OCI-LY7 (cell line): ENCODE measurements around the gene CORIN. TPM values are rescaled to one million over a fixed set of nuclear protein-coding genes. Genes with fewer than 3 reads are reported as not detected.

ENCODE experiments used
- BruUV-seq: library from RNA; stranded (reverse); fragments of 400-500 nt; replicated peaks from 2 replicates; lab custom pipeline; 2021; lab: Mats Ljungman, UMichigan
- CTCF ChIA-PET: fragments of 300-600 bp; sonication (Branson Sonifier 250); formaldehyde crosslinking; loops from one replicate; lab custom pipeline; 2022; ENCODE audit warnings: antibody characterized with exemption; ENCODE audit not compliant: unreplicated experiment; lab: Charles Lee
- POLR2A ChIA-PET: fragments of 300-600 bp; sonication (Branson Sonifier 250); formaldehyde crosslinking; loops from one replicate; lab custom pipeline; 2022; ENCODE audit warnings: antibody characterized with exemption; lab: Charles Lee
- DNase-seq: peaks from one replicate; pipeline ENCODE4 v3.0.0-alpha.2; 2015; ENCODE audit warnings: low spot score
- H2AFZ ChIP-seq: fragments of 200-600 bp; sonication (generic), shearing (Covaris generic); 2 replicates; pipeline ENCODE4 v1.6.1; 2014; ENCODE audit warnings: mild to moderate bottlenecking, antibody characterized with exemption, low read length, moderate library complexity
- H3K27ac ChIP-seq: fragments of 200-600 bp; sonication (generic); 2 replicates; pipeline ENCODE4 v1.5.1; 2014; ENCODE audit warnings: mixed run types, low read depth, mild to moderate bottlenecking, moderate library complexity, low read length, inconsistent platforms; ENCODE audit not compliant: poor library complexity, severe bottlenecking
- H3K36me3 ChIP-seq: fragments of 200-600 bp; sonication (generic); 2 replicates; pipeline ENCODE4 v1.6.1; 2014; ENCODE audit warnings: mild to moderate bottlenecking, antibody characterized with exemption, low read length, moderate library complexity, mixed read lengths; ENCODE audit not compliant: insufficient read depth
- H3K4me1 ChIP-seq: fragments of 200-600 bp; sonication (generic); 2 replicates; pipeline ENCODE4 v1.5.1; 2014; ENCODE audit warnings: mild to moderate bottlenecking, low read length; ENCODE audit not compliant: insufficient read depth, poor library complexity, severe bottlenecking
- H3K4me2 ChIP-seq: fragments of 200-600 bp; sonication (generic); 2 replicates; pipeline ENCODE4 v1.6.1; 2014; ENCODE audit warnings: mild to moderate bottlenecking, low read length
- H3K4me3 ChIP-seq: fragments of 200-600 bp; sonication (generic); 2 replicates; pipeline ENCODE4 v1.5.1; 2014; ENCODE audit warnings: mild to moderate bottlenecking, low read depth, low read length; ENCODE audit not compliant: poor library complexity, severe bottlenecking
- H3K79me2 ChIP-seq: fragments of 200-600 bp; sonication (generic); 2 replicates; pipeline ENCODE4 v1.6.1; 2016; ENCODE audit warnings: low read depth, mild to moderate bottlenecking, low read length, moderate library complexity, mixed read lengths; ENCODE audit not compliant: insufficient read depth
- H3K9me2 ChIP-seq: fragments of 200-600 bp; sonication (generic); 2 replicates; pipeline ENCODE4 v1.6.1; 2016; ENCODE audit warnings: mild to moderate bottlenecking, low read length, mixed read lengths; ENCODE audit not compliant: insufficient read depth
- H3K9me3 ChIP-seq: fragments of 200-600 bp; sonication (generic); 2 replicates; pipeline ENCODE4 v1.6.1; 2014; ENCODE audit warnings: mild to moderate bottlenecking, mixed run types, low read length, mixed read lengths
- H4K20me1 ChIP-seq: fragments of 200-600 bp; sonication (generic); 2 replicates; pipeline ENCODE4 v1.6.1; 2014; ENCODE audit warnings: mild to moderate bottlenecking, antibody characterized with exemption, low read length, moderate library complexity, mixed read lengths; ENCODE audit not compliant: insufficient read depth
- EZH2phosphoT487 ChIP-seq: fragments of 200-600 bp; sonication (generic); IDR thresholded peaks from 2 replicates; pipeline ENCODE4 v1.6.1; 2018; ENCODE audit warnings: low read depth, borderline replicate concordance, mild to moderate bottlenecking, mixed run types, antibody characterized with exemption, low read length, moderate library complexity, mixed read lengths
- intact Hi-C: fragments of 100-400 bp; cut with micrococcal nuclease; formaldehyde crosslinking; loops from one replicate; pipeline ENCODE4 v1.10.0; 2022; ENCODE audit not compliant: unreplicated experiment
- total RNA-seq, 2 experiments: library from RNA; depleted of rRNA in 1 of 2; stranded (reverse); fragments of >200 nt in 1 of 2; shearing (Covaris generic) in 1 of 2; gene quantifications; 2 replicates each; pipeline ENCODE4 v1.2.3, GENCODE V29; 2014 to 2022
- TF ChIP-seq, protein P1 (sequence below): fragments of 200-600 bp; sonication (generic); conservative IDR thresholded peaks from 2 replicates; pipeline ENCODE4 v1.5.1; 2014; ENCODE audit warnings: mild to moderate bottlenecking, antibody characterized with exemption, low read length, moderate library complexity, mixed read lengths

Gene CORIN
- total RNA-seq, 2 experiments from 2014 or later, result 0.40 TPM; not detected in 1

DNA sequence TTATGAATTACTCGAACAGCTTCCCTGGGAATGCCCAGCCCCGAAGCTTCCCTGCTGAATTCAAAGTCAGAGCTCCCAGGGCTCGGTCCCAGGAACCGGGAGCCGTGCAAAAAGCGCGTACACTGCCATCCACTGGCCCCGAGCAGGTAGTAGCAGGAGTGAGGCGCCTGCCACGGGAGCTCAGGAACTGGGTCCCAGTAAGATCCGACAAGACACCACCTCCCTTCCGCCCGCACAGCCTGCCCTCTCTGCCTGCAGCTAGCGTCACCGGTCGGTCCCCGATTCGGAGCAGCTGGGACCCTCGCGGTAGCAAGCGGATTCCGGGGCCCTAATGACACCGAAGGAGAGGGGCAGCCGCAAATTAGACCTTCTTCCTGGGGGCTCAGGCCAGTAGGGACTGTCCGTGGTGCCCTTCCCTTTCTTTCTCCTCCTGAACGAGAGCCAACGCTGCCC is 1.2 kb downstream of the CORIN start:
- TF ChIP-seq, protein P1, sequence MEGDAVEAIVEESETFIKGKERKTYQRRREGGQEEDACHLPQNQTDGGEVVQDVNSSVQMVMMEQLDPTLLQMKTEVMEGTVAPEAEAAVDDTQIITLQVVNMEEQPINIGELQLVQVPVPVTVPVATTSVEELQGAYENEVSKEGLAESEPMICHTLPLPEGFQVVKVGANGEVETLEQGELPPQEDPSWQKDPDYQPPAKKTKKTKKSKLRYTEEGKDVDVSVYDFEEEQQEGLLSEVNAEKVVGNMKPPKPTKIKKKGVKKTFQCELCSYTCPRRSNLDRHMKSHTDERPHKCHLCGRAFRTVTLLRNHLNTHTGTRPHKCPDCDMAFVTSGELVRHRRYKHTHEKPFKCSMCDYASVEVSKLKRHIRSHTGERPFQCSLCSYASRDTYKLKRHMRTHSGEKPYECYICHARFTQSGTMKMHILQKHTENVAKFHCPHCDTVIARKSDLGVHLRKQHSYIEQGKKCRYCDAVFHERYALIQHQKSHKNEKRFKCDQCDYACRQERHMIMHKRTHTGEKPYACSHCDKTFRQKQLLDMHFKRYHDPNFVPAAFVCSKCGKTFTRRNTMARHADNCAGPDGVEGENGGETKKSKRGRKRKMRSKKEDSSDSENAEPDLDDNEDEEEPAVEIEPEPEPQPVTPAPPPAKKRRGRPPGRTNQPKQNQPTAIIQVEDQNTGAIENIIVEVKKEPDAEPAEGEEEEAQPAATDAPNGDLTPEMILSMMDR, result peak; percentile 76
- TF ChIP-seq EZH2phosphoT487, result no peak
- peak overlapping the region; percentile 86 for H3K4me2 ChIP-seq
- H4K20me1 ChIP-seq, result no peaks in the 10 kb centered on the region
- no peaks in the 10 kb centered on the region for H3K9me2 ChIP-seq
- ChIA-PET POLR2A (interaction anchor here (0.6 to 1.9 kb wide), 4 partner anchors 9 to 355 kb away, joined by 3 to 5 read pairs (median 4); no protein-coding TSS in a partner anchor), CTCF (interaction anchor here (0.6 to 1.1 kb wide), 3 partner anchors 20 to 149 kb away, joined by 3 to 4 read pairs (median 3); no protein-coding TSS in a partner anchor)
- peak overlapping the region; percentile 80 for H2AFZ ChIP-seq
- peak; percentile 73 for DNase-seq
- no peak overlapping the region for H3K27ac ChIP-seq
- intact Hi-C loops, result loop anchor here (2.0 to 5.0 kb wide), 4 partner anchors 96 to 251 kb away; no protein-coding TSS in a partner anchor
- peaks cover 10% of the 10 kb centered on the region; the same call in 1 of the 2 replicates for H3K9me3 ChIP-seq
- H3K4me1 ChIP-seq, result peaks cover 9% of the 10 kb centered on the region
- 0 out of 2 replicates have a peak, but pooled peaks cover under 1% of the 10 kb centered on the region for H3K36me3 ChIP-seq
- peak overlapping the region; percentile 68 for H3K4me3 ChIP-seq
- BruUV-seq, result no TSS peak
- H3K79me2 ChIP-seq, result no peaks in the 10 kb centered on the region

DNA sequence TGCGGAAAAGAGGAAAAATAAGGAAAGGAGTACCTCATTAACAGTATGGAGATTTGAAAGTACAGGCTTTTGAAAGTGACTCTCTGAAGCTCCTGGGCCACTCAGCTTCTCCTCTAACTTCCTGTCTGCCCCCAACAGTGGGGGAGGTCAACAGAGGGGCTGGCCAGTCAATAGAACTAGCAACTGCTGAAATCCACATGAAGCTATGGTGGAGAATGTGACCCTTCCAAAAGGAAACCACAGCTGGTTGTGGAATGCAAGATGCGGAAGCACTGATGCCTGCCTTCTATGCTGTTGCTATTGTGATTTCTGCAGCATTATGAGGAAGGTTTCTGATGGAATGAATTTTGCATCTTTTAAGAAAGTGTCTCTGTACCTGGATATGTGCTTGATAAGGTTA is 2.4 kb downstream of the CORIN start:
- BruUV-seq, result no TSS peak
- H3K27ac ChIP-seq, result no peak overlapping the region
- CTCF ChIA-PET, result no interaction called here
- POLR2A ChIA-PET, result interaction anchor here (1.9 kb wide), 1 partner anchor 9 kb away, joined by 4 read pairs; no protein-coding TSS in a partner anchor
- TF ChIP-seq, protein P1, result no peak
- TF ChIP-seq EZH2phosphoT487, result no peak
- no peaks in the 10 kb centered on the region for H4K20me1 ChIP-seq
- no peak overlapping the region for H3K4me2 ChIP-seq
- peaks cover 10% of the 10 kb centered on the region; the same call in 1 of the 2 replicates for H3K9me3 ChIP-seq
- no peak overlapping the region for H3K4me3 ChIP-seq
- no peaks in the 10 kb centered on the region for H3K9me2 ChIP-seq
- DNase-seq, result no peak
- intact Hi-C loops, result loop anchor here (5.0 kb wide), 3 partner anchors 97 to 252 kb away; no protein-coding TSS in a partner anchor
- peaks cover 9% of the 10 kb centered on the region for H3K4me1 ChIP-seq
- H2AFZ ChIP-seq, result no peak overlapping the region
- H3K36me3 ChIP-seq, result no peaks in the 10 kb centered on the region
- no peaks in the 10 kb centered on the region for H3K79me2 ChIP-seq
